Iris pigment epithelial cell (primary cell): Measurements from ENCODE around the gene UGT1A9.

Experiments used
- DNase-seq: peaks from one replicate; pipeline ENCODE4 v3.0.0-alpha.2; 2011; ENCODE audit warnings: low read depth

The UGT1A9 gene

DNA sequence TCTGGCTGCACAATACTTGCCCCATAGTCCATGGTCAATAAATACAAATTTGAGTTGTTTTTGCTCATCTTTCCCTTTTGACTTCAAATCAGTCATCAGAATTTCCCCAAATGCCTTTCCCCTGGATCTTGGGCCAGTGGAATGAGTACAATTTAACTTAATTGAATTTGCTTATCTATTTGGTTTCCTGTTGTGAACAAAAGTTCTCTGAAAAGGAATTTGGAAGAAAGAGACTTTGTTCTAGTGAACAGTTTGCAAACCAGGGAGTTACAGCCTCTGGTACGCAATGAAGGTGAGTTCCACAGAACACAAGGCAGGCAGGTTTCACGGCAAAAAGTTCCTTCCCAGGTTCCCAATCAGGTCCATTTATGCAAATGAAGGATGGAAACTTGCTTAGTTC is 87.2 kb downstream of the UGT1A9 start:
- DNase-seq, result peak; percentile 44

DNA sequence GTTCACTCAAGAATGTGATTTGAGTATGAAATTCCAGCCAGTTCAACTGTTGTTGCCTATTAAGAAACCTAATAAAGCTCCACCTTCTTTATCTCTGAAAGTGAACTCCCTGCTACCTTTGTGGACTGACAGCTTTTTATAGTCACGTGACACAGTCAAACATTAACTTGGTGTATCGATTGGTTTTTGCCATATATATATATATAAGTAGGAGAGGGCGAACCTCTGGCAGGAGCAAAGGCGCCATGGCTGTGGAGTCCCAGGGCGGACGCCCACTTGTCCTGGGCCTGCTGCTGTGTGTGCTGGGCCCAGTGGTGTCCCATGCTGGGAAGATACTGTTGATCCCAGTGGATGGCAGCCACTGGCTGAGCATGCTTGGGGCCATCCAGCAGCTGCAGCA is 88.3 kb downstream of the UGT1A9 start, which contains the start of gene UGT1A1:
Gene UGT1A1 (plus strand): TSS at position 228 of the 400 bp plus-strand sequence. CDS start 18 bp downstream, at position 246.
- no peak for DNase-seq

DNA sequence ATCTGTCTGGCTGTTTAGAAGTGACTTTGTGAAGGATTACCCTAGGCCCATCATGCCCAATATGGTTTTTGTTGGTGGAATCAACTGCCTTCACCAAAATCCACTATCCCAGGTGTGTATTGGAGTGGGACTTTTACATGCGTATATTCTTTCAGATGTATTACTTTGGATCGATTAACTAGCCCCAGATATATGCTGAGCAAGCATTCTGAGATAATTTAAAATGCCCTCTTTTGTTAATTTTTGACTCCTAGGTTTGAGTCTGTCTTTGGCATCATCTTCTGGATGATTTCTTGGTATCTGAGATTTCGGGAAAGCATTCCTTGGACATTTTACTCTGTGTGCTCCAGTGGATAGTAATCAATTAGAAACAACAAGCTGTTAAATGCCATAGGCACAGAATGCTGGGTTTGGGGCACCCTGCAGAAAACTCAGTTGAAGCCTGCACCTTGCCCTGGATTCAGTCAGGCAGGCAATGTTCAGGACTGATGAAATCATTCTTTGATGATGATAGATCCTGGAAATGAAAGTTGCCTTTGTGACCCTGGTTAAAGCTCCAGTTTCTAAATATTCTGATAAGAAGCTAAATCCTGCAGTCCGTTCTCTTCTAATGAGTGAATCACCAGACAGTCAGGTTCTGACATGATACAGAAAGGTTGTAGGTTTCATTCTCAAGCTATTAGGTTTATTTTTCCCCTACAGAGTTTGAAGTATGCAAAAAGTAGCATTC is 89.5 kb downstream of the UGT1A9 start:
- DNase-seq, result peak; percentile 72

DNA sequence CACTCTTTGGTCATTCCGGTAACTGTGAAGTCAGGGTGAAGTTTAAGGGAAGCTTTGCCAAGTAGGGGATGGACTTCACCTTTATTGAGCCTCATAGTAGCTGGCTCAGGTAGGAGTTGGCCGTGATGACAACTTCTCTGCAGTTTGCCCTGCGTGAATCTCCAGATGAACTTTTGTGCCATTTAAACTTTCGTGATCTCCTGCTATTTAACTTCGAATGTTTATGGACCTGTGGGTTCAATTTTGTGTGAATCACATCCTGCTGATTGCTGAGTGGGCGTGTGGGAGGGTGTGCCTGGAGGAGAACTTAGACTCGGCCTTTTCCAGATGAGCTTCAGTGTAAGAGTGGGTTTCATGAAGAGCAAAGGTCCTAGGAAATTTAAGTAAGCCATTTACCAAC is 92.6 kb downstream of the UGT1A9 start:
- peak; percentile 82 for DNase-seq

DNA sequence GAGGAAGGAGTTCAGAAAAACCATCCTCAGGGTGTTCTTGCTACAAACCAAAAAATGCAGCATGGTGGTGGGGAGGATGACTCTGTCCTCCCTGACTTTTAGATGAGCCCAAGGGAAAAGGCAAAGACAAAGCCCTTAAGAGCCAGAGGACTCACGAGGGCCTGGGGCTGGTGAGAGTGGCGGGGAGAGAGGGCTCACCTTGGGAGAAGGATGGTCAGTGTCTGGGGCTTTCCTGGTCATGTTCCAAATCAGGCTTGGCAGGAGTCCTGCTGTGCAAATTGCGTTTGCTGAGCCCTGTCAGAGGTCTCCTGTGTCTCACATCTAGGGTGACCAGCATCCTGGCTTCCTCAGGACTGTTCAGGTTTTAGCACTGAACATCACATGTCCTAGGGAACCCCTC is 93.1 kb downstream of the UGT1A9 start:
- peak; percentile 13 for DNase-seq

DNA sequence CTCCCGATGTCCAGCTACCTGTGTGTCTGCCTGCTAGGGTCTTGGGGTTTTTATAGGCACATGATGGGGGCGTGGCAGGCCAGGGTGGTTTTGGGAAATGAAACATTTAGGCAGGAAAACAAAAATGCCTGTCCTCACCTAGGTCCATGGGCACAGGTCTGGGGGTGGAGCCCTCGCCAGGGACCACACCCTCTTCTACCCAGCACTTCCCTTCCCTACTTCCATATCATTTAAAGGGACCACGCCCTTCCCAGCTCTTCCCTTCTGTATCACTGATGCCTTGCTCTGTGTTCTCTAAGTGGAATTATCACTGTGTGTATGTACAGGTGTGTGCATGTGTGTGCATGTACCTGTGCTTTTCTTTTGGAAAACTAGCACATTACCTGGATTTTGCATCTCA is 94.7 kb downstream of the UGT1A9 start:
- no peak for DNase-seq

DNA sequence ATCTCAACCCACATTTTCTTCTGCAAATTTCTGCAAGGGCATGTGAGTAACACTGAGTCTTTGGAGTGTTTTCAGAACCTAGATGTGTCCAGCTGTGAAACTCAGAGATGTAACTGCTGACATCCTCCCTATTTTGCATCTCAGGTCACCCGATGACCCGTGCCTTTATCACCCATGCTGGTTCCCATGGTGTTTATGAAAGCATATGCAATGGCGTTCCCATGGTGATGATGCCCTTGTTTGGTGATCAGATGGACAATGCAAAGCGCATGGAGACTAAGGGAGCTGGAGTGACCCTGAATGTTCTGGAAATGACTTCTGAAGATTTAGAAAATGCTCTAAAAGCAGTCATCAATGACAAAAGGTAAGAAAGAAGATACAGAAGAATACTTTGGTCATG is 96.4 kb downstream of the UGT1A9 start:
- no peak for DNase-seq

DNA sequence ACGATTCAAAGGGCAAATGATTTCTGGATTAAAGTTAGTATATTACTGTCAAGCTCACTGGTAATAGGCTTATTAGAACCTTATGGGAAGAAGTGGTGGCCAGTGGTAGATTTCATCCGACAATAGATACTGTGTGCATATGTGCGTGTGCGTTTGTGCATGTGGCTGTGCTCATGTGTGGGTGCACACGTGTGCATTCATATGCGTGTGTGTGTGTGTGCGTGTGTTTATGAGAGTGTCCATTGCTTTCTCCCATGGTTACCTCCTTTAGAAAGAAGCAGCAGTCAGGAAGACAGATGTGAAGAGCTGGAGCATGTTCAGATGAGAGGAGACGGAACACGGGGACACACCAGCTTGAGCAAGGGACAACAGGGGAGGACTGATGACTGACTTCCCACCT is 97.6 kb downstream of the UGT1A9 start:
- no peak for DNase-seq

DNA sequence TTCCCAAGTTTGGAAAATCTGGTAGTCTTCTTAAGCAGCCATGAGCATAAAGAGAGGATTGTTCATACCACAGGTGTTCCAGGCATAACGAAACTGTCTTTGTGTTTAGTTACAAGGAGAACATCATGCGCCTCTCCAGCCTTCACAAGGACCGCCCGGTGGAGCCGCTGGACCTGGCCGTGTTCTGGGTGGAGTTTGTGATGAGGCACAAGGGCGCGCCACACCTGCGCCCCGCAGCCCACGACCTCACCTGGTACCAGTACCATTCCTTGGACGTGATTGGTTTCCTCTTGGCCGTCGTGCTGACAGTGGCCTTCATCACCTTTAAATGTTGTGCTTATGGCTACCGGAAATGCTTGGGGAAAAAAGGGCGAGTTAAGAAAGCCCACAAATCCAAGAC is 100.5 kb downstream of the UGT1A9 start:
- no peak for DNase-seq

DNA sequence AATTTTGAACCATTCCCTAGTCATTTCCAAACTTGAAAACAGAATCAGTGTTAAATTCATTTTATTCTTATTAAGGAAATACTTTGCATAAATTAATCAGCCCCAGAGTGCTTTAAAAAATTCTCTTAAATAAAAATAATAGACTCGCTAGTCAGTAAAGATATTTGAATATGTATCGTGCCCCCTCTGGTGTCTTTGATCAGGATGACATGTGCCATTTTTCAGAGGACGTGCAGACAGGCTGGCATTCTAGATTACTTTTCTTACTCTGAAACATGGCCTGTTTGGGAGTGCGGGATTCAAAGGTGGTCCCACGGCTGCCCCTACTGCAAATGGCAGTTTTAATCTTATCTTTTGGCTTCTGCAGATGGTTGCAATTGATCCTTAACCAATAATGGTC is 100.9 kb downstream of the UGT1A9 start:
- DNase-seq, result no peak

DNA sequence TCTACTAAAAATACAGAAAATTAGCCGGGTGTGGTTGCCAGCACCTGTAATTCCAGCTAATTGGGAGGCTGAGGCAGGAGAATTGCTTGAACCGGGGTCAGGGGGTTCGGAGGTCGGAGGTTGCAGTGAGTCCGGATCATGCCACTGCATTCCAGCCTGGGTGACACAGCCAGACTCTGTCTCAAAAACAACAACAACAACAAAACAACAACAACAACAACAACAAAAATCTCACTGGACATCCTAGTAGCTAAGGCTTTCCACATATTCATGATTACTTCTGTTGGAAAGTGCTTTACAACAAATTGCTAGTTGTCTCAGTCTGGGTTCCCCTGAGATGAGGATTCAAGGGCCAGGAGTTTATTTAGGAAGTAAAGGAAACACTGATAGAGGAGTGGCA is 102.2 kb downstream of the UGT1A9 start:
- DNase-seq, result no peak

DNA sequence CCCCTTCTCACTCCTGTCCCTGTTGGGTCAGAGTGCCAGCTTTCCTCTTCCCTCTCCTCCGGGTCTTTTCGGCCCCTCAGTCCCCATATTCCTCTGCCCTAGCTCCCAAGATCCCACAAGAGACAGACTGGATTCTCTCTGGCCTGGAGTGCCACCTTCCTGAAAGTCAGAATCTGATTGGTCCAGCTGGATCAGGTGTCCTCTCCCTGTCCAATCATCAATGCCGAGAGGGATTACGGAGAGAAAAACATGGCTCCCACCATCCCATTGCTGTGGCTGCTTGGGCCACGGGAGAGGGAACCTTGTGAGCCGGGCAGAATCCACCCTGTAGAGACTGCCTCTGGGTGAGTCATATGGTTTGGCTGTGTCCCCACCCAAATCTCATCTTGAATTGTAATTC is 103.7 kb downstream of the UGT1A9 start:
- no peak for DNase-seq

DNA sequence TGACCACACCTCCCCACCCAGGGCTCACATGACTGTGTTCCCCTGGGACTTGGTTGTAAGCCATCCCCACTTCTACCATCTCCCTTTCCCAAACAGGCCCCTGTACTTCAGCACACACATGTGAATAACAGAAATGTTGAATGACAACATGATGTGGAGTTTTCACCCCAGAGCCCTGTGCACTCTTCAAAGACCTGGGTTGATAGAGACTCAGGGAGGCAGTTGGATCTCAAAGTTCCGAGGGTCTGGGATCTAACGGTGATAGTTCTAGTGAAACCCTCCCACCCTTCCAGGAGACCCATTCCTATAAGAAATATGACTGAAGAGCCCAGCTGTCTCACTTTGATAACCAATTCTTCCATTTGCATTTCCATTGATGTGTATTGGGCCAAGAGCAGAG is 106.3 kb downstream of the UGT1A9 start, which contains the start of gene MROH2A:
Gene MROH2A (plus strand): TSS at position 301 of the 400 bp plus-strand sequence. CDS start 1,029 bp downstream, outside the sequence.
- no peak for DNase-seq

DNA sequence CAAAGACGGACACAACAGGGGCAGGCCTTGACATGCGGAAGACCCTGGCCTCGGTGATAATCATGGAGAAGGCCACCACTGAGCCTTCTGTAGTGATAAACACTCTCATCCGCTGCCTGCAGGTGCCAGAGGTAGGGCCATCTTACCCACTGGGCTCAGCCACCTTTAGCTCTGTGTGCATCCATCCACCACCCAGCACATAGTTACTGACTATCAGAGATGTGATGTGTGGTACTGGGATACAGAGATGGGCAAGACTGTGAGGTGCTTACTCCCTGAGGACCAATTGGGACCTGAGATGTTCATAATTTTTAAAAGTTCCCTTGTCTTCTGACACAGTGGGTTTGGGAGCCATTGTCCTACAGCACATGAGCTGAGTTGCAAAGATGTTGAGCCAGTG is 108.0 kb downstream of the UGT1A9 start:
- DNase-seq, result no peak

DNA sequence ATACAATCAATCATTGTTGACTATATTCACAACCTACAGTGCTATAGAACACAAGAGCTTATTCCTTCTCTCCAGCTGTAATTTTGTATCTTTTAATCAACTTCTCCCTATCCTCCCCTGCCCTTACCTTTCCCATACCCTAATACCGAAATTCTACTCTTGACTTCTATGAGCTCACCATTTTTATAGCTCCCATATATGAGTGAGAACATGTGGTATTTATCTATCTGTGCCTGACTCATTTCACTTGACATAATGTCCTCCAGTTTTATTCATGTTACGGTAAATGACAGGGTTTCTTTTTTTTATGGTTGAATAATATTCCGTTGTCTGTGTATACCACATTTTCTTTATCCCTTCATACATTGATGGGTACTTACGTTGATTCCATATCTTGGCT is 109.1 kb downstream of the UGT1A9 start:
- DNase-seq, result no peak

DNA sequence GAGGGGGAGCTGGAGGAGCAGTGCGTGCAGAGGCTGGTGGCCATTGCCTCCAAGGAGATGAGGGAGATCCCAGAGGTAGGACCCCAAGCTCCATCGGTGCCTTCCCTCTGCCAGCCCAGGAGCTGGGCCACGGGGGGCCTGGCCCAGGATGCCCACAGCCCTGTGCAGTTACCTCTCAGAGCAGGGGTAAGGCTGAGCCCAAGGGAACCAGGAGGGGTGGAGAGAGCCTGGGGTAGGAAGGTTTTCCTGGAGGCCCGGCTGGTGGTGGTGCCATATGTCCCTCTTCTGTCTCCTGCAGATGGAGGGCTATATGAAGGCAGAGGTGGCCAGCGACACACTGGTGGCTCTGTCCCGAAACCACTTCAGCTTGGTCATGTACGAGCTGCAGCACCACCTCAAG is 117.9 kb downstream of the UGT1A9 start:
- no peak for DNase-seq

DNA sequence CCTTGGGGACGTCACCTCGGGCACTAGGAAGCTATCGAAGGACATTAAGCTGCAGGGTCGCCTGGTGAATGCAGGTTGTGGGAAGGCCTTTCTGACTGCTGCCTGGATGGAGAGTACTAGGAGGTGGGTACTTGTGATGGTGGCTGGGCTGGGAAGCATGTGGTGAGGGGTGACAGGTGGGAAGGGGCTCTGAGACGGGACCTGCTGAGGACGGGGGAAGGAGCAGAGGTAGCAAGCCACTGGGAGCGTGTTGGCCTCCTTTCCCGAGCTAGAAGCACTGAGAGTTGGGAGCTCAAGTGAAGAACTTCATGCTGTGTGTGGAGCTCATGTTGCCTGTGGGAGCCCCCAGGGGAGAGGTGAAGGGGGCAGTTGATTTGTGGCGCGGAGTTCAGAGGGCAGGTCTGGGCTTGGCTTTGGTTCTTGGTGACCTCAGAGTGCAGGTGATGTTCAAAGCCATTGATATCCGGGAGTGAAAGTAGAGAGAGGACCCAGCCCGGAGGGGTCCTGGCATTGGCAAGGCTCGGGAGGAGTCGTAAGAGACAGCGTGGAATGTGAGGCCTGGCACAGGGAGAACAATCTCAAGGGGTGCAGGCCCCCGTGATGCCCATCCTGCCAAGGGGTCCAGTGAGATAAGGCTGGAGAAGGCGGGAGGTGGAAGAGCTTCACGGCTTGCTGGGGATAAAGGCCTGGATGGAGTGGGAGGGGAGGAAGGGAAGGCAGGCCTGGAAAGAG is 119.6 kb downstream of the UGT1A9 start:
- no peak for DNase-seq

DNA sequence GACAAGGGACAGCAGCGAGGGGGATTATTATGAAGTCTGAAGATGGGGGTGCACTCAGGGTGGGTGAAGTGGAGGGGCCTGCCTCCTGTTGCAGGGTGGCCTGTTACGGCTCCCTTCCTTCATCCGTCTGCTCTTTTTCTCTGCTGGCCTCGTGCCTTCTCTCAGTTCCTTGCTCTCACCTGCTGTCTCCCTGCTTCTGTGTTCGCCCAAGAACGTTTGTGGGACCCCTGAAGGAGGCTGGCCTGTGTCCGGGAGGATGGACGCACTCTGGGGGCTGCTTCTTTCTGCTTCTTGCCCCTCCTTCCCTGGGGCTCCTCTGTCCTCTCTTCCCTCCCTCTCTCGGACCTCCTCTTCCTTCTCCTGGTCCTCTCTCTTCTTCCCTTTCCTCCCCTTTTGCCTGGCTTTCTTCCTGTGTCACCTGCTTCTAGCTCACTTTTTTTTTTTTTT is 120.2 kb downstream of the UGT1A9 start:
- no peak for DNase-seq

DNA sequence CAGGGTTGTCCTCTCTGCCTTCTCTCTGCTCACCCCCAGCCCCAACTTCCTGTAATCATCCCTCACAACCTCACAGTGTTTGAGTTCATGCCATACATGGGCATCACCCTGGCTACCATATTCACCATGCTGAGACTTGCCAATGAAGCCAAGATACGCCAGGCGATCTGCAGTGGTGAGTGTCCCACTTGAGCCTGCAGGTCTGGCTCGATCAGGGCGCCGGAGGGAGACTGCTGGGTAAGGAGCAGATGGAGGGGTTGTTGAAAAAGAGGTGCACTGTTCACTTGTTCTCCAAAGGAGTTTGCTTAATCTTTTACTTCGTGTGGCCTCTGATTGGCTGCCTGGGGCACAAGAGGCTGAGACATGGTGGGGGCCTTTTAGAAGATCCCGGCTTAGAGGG is 121.0 kb downstream of the UGT1A9 start:
- no peak for DNase-seq

DNA sequence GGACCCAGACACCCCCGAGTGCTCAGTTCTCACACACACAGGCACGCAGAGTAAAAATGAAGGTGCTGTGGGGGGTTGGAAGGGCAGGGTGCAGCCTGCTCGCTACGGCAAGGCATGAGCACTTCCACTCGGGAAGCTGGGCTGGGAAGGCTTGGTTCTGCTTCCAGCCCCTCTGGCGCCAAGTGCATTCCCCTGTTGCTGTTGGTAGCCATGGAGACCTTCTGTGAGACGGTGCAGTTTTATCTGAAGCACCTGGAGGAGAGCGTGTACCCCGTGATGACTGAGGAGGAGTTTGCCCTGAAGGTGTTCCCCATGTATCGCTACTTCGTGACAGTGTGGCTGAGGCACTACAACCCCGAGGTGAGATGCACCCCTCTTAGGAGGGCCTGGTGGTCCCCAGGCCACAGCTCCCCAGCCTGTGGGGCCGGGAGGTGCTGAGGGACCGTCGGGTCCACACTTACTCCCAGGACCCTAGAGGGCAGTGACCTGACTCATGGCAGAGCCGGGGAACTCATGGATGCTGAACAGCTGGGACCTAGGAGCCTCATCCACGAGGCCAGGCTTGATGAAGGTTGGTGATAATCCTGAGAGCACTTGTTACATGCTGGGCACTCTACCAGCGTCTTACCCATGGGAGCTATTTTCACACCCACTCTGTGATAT is 121.9 kb downstream of the UGT1A9 start:
- DNase-seq, result no peak

DNA sequence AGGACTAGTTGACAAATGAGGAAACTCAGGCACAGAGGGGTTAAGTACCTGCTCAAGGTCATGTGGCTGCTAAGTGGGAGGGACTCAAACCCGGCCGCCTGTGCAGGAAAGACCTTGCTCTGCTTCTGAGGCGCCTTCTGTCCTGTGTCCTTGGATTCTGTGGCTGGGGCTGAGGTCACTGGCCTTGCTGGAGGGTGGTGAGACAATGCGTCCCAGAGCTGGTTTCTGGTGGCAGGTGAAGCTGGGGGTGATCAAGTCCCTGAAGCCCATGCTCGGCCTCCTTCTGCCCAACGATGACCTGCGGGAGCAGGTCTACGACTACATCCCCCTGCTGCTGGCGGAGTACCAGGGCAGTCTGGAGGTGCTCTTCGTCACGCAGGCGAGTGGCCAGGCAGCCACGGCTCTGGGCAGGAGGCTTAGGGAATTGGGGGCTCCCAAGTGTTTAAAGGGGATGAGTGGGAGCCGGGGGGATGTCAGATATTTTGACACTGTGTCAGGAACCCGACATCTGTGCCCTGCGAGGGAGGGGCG is 122.5 kb downstream of the UGT1A9 start:
- DNase-seq, result no peak

DNA sequence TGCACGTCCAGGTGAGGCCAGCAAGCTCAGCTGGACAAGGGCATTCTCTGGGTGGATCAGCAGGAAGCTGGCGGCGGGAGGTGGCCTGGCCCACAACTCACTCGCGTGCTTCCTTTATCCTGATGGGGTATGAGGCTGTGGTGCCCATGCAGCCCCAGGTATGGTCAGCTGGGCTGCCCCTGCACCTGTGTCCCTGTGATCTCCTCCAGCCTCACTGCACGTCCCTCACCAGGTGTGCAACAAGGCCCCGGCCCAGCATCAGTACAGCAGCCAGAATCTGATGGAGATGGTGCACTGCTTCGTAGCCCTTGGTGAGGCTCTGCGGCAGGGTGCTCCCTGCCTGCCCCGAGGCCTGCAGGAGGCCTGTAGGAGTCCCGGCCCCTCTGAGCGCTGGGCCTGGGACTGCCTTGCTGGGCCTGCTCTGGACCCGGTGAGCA is 124.1 kb downstream of the UGT1A9 start:
- DNase-seq, result no peak

DNA sequence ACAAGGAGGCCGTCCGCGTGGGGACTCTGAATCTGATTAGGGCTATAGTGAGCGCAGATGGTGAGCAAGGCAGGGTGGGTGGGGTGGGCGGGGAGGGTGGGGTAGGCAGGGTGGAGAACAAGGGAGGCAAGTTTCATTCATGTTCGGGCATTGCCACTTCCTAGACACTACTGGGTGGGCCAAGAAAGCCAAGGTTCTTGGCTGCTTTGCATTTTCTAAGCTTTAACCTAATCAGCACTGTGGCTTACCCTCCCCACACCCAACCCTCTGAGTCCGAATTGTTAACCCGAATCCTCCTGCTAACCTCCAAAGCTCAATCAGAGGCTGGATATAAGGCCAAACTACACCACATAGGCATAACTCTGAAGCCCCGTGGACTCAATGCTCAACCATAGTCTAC is 124.6 kb downstream of the UGT1A9 start:
- no peak for DNase-seq
